PC-9 (cell line): ENCODE measurements around the gene ARHGEF28.

Source experiments
- EZH2 ChIP-seq: fragments of 200-600 bp; sonication (generic); IDR thresholded peaks from 2 replicates; pipeline ENCODE4 v1.8.0; 2017; ENCODE audit warnings: antibody characterized with exemption, low read depth
- TF ChIP-seq, protein P1 (sequence below): fragments of 200-600 bp; sonication (generic); conservative IDR thresholded peaks from 2 replicates; pipeline ENCODE4 v1.6.1; 2017; ENCODE audit warnings: mixed run types, antibody characterized with exemption, mild to moderate bottlenecking, moderate library complexity

- TF ChIP-seq, protein P1, sequence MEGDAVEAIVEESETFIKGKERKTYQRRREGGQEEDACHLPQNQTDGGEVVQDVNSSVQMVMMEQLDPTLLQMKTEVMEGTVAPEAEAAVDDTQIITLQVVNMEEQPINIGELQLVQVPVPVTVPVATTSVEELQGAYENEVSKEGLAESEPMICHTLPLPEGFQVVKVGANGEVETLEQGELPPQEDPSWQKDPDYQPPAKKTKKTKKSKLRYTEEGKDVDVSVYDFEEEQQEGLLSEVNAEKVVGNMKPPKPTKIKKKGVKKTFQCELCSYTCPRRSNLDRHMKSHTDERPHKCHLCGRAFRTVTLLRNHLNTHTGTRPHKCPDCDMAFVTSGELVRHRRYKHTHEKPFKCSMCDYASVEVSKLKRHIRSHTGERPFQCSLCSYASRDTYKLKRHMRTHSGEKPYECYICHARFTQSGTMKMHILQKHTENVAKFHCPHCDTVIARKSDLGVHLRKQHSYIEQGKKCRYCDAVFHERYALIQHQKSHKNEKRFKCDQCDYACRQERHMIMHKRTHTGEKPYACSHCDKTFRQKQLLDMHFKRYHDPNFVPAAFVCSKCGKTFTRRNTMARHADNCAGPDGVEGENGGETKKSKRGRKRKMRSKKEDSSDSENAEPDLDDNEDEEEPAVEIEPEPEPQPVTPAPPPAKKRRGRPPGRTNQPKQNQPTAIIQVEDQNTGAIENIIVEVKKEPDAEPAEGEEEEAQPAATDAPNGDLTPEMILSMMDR: no peak
- TF ChIP-seq EZH2: no peak
These were observed 266.2 kb downstream of the ARHGEF28 start for GRCh38 chr5:73892218-73892617.
